ENCODE data around the gene INPP5K. TPM values are rescaled to one million over a fixed set of nuclear protein-coding genes. Genes with fewer than 3 reads are reported as not detected.
"Not testable (repeated sequence)": the region's sequence is repeated elsewhere in the genome, so short reads cannot be mapped to it uniquely, and the experiment has no call there.

Gene INPP5K
- polyA plus RNA-seq (2011; rRNA removed) (23.8 and 25.9 TPM in 2 replicates), polyA minus RNA-seq (2011; rRNA and poly(A)+ RNA removed) (26.9 and 37.9 TPM in 2 replicates)

DNA sequence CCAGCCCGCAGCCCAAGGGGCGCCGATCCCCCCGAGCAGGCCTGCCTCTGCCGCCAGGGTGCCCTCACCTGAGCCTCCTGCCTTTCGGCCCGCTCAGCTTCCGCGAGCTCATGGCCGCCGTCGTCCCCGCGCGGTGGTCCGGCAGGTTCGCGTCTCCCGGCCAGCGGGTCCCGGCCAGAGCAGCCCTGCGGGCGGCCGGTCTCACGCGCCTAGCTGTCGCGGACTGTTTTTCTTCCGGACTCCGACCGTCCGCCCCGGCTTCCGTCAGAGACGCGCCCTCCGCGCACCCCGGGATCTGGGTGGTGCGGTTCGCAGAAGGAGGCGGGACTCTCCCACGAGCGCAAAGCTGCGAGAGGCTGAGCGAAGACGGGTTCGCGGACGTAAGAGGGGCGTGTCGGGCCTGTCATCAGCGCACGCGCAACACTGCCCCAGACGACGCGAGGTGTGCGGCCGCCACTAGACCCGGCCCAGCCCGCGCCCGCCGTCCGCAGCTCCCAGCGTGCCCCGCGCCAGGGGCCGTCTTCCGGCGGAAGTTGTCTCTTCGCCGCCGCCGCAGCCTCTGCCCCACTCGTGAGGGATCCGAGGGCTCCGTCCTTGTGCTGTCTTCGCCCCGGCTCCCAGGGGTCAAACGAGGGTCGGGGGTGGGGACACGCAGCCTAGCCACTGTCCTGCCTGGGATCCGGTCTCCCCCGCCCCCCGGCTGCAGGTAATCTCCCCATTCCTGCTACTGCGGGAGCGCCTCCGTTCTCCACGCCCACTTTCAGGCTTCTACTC, at the start of gene INPP5K:
Gene INPP5K (minus strand): TSS at position 225 of the 774 bp plus-strand sequence. CDS start 113 bp downstream, at position 112.
- H3K4me3 ChIP-seq (ENCODE audit: low read depth, low read length) = peak within 1 kb of the TSS; percentile 98
- no peaks in the 10 kb centered on the region; the same call in 1 of the 2 replicates for H3K9me3 ChIP-seq (ENCODE audit: control insufficient read depth, insufficient read depth, low read length)
- peak within 1 kb of the TSS; percentile 90 for H3K27ac ChIP-seq (ENCODE audit: low read depth, low read length)
- DNase-seq (ENCODE audit: low read depth, low spot score) = peak; percentile 96
- ChIA-PET CTCF (interaction anchor here (0.6 to 4.1 kb wide), 8 partner anchors 11 to 257 kb away, joined by 3 to 47 read pairs (median 8); no protein-coding TSS in a partner anchor), POLR2A (interaction anchor here (0.5 to 1.4 kb wide), 22 partner anchors 9 to 267 kb away, joined by 3 to 12 read pairs (median 4); partner anchors contain the start of genes PITPNA and YWHAE)
- H3K27me3 ChIP-seq (ENCODE audit: control insufficient read depth, insufficient read depth, low read length) = no peaks in the 10 kb centered on the region
- TF ChIP-seq, protein P1, sequence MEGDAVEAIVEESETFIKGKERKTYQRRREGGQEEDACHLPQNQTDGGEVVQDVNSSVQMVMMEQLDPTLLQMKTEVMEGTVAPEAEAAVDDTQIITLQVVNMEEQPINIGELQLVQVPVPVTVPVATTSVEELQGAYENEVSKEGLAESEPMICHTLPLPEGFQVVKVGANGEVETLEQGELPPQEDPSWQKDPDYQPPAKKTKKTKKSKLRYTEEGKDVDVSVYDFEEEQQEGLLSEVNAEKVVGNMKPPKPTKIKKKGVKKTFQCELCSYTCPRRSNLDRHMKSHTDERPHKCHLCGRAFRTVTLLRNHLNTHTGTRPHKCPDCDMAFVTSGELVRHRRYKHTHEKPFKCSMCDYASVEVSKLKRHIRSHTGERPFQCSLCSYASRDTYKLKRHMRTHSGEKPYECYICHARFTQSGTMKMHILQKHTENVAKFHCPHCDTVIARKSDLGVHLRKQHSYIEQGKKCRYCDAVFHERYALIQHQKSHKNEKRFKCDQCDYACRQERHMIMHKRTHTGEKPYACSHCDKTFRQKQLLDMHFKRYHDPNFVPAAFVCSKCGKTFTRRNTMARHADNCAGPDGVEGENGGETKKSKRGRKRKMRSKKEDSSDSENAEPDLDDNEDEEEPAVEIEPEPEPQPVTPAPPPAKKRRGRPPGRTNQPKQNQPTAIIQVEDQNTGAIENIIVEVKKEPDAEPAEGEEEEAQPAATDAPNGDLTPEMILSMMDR (IDR thresholded peaks at IDR 0.05; ENCODE audit: low read depth, low read length) = no peak

DNA sequence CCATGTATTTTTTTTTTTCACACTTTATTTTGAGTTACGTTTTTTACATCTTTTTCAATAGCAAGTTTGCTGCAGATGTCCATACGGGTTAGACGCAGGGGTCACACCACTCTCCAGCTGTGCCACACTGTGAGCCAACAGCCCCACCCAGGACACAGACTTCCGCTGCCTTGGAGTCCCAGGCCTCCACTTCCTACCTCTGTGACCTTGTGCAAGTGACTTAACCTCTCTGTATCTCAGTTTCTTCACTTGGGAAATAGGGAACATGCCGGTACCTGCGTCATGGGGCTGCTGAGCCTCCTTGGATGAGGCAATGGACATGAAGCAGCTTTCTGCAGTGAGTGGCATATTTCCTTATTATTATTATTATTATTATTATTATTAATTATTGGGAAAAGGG, 49.5 kb upstream of the INPP5K start:
- no peak for DNase-seq (ENCODE audit: low read depth, low spot score)
- CTCF ChIA-PET = interaction anchor here (3.4 kb wide), 1 partner anchor 8 kb away, joined by 15 read pairs; no protein-coding TSS in a partner anchor

DNA sequence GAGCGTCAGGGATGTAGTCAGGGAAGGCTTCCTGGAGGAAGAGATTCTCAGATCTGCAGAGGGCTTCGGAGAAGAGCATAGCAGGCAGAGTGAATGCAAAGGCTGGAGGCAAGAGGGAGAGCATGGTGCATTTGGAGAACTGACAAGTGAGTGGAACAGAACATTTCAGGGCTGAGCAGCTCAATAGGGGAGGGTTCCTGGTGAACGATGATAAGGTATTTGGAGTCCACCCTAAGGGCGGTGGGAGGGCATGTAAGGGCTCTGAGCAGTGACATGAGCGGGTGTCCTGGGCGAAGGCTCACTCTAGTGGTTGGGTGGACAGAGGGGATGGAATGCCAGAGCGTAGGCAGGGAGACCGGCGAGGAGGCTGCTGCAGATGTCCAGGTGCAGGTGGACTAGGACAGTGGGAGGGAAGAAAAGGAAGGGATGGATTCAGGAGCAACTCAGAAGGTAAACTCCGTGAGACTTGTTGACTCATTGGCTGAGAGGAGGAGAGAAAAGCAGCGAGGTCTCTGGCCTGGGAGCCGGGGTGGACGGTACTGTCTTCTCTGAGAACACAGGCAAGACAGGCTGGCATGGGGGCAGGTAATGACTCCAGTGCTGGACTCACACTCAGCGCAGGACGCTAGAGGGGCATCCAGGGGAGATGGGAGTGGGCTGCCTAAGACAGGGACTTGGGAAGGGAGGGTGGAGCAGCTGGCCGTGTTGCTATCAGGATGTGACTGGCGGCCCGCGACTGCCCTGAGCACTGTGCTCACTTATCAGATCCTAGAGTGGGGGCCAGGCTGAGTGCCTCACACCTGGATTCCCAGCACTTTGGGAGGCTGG, 47.6 kb upstream of the INPP5K start:
- no peak overlapping the region for H3K4me3 ChIP-seq (ENCODE audit: low read depth, low read length)
- ChIA-PET CTCF (interaction anchor here (3.4 kb wide), 1 partner anchor 10 kb away, joined by 15 read pairs; no protein-coding TSS in a partner anchor), POLR2A (no interaction called here)
- H3K9me3 ChIP-seq (ENCODE audit: control insufficient read depth, insufficient read depth, low read length) = no peaks in the 10 kb centered on the region; the same call in 1 of the 2 replicates
- H3K27ac ChIP-seq (ENCODE audit: low read depth, low read length) = no peak overlapping the region
- no peak for DNase-seq (ENCODE audit: low read depth, low spot score)
- H3K27me3 ChIP-seq (ENCODE audit: control insufficient read depth, insufficient read depth, low read length) = peaks cover 1% of the 10 kb centered on the region
- TF ChIP-seq, protein P1 (IDR thresholded peaks at IDR 0.05; ENCODE audit: low read depth, low read length) = no peak

More for the DNA sequence above, 49.5 kb upstream of the INPP5K start:
- no peaks in the 10 kb centered on the region; the same call in 1 of the 2 replicates for H3K9me3 ChIP-seq (ENCODE audit: control insufficient read depth, insufficient read depth, low read length)
- POLR2A ChIA-PET = no interaction called here
- H3K4me3 ChIP-seq (ENCODE audit: low read depth, low read length) = no peak overlapping the region
- TF ChIP-seq, protein P1 (IDR thresholded peaks at IDR 0.05; ENCODE audit: low read depth, low read length) = no peak
- H3K27me3 ChIP-seq (ENCODE audit: control insufficient read depth, insufficient read depth, low read length) = peaks cover 4% of the 10 kb centered on the region
- H3K27ac ChIP-seq (ENCODE audit: low read depth, low read length) = no peak overlapping the region

DNA sequence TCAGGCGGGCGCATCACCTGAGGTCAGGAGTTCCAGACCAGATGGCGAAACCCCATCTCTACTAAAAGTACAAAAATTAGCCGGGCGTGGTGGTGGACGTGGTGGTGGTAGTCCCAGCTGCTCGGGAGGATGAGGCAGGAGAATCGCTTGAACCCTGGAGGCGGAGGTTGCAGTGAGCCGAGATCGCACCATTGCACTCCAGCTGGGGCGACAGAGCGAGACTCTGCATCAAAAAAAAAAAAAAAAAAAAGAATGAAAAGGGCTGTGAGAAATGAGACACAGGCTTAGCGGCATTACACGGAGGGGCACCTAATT, 47.0 kb upstream of the INPP5K start:
- H3K4me3 ChIP-seq (ENCODE audit: low read depth, low read length); H3K27ac ChIP-seq (ENCODE audit: low read depth, low read length); H3K27me3 ChIP-seq (ENCODE audit: control insufficient read depth, insufficient read depth, low read length); DNase-seq (ENCODE audit: low read depth, low spot score); POLR2A ChIA-PET; H3K9me3 ChIP-seq (ENCODE audit: control insufficient read depth, insufficient read depth, low read length): not testable (repeated sequence)
- CTCF ChIA-PET = interaction anchor here (0.6 to 3.4 kb wide), 2 partner anchors 11 to 13 kb away, joined by 5 to 15 read pairs; no protein-coding TSS in a partner anchor

DNA sequence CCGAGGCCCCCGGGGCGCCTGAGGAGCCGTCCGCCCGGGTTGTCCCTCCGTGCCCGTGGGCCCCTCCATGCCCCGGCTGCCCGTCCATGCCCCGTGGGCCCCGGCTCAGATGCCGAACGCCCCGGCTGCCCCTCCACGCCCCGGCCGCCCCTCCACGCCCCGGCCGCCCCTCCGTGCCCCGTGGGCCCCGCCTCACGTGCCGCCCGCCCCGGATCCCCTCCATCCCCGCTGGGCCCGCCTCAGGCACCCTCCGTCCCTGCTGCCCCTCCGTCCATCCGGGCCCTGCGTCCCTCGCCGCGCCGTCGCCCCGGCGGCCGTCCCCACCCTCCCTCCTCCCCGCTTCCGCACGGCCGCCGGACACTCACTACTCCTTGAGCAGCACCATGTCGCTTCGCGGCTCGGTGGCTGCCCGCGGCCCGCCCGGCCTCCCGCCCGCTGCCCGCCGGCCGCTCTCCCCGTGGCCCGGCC, 45.8 kb upstream of the INPP5K start:
- no peak overlapping the region for H3K27ac ChIP-seq (ENCODE audit: low read depth, low read length)
- no peaks in the 10 kb centered on the region for H3K9me3 ChIP-seq (ENCODE audit: control insufficient read depth, insufficient read depth, low read length)
- CTCF ChIA-PET = interaction anchor here (1.9 kb wide), 1 partner anchor 12 kb away, joined by 11 read pairs; no protein-coding TSS in a partner anchor
- POLR2A ChIA-PET = interaction anchor here (0.5 to 0.7 kb wide), 2 partner anchors 46 to 154 kb away, joined by 5 to 10 read pairs; partner anchors contain the start of gene INPP5K
- DNase-seq (ENCODE audit: low read depth, low spot score) = no peak
- TF ChIP-seq, protein P1 (IDR thresholded peaks at IDR 0.05; ENCODE audit: low read depth, low read length) = no peak
- H3K4me3 ChIP-seq (ENCODE audit: low read depth, low read length) = peak overlapping the region; percentile 80
- no peaks in the 10 kb centered on the region for H3K27me3 ChIP-seq (ENCODE audit: control insufficient read depth, insufficient read depth, low read length)

Data from AG04450 (cell line).